SHP77 treated with DMSO at 0.1 percent for 48 hours (cell line): ENCODE data around the gene NDUFS3.
"Not testable (repeated sequence)": the region's sequence is repeated elsewhere in the genome, so short reads cannot be mapped to it uniquely, and the experiment has no call there.

ENCODE experiments used
- DNase-seq: peaks from one replicate; lab custom pipeline; 2025; lab: John Stamatoyannopoulos, UW

Gene NDUFS3

DNA sequence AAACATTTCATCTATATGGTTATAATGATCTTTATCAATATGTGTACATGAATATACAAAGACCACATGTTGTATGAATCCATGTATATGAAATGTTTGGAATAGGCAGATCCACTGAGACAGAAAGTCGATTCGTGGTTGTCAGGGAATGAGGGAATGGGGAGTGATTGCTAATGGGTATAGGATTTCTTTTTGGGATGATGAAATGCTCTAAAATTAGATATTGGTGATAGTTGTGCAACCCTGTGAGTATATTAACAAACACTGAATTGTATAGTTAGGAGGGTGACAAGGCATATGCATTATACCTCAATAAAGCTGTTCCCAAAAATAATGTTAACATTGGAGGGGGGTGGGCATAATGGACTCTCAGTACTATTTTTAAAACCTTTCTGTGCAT, 18.4 kb upstream of the NDUFS3 start:
- no peak for DNase-seq

DNA sequence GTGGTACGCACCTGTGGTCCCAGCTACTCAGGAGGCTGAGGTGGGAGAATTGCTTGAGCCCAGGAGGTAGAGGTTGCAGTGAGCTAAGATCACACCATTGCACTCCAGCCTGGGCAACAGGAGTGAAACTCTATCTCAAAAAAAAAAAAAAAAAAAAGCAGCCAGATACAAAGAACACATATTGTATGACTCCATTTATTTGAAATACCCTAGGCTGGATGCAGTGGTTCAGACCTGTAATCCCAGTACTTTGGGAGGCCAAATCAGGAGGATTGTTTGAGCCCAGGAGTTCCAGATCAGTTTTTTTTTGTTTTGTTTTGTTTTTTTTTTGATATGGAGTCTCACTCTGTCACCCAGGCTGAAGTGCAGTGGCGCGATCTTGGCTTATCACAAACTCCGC, 16.5 kb upstream of the NDUFS3 start:
- DNase-seq = not testable (repeated sequence)

DNA sequence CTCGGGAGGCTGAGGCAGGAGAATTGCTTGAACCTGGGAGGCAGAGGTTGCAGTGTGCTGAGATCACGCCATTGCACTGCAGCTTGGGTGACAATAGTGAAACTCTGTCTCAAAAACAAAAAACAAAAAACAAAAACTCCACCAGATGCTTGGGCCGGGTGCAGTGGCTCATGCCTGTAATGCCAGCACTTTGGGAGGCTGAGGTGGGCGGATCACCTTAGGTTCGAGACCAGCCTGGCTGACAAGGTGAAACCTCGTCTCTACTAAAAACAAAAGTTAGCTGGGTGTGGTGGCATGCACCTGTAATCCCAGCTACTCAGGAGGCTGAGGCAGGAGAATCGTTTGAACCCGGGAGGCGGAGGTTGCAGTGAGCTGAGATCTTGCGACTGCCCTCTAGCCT, 14.5 kb upstream of the NDUFS3 start:
- not testable (repeated sequence) for DNase-seq

DNA sequence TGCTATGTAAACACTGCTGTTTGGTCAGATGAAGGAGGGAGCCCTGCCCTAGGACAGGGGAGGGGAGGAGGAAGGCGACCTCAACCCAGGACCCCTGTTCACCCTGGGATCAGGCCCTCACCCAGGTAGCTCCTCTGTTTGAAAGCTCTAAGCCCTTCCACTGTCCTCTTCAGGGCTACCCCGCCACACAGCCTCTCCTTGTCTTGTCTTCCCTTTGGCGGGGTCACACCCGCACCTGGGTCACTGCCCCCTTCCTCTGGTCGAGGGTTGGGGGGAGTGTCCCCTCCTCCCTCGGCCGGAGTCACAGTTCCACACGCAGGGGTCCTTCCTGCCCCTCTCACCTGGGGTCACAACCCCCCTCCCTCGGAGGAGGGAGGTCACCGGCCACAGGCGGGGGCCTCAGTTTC, 13.9 kb upstream of the NDUFS3 start:
- DNase-seq = no peak

DNA sequence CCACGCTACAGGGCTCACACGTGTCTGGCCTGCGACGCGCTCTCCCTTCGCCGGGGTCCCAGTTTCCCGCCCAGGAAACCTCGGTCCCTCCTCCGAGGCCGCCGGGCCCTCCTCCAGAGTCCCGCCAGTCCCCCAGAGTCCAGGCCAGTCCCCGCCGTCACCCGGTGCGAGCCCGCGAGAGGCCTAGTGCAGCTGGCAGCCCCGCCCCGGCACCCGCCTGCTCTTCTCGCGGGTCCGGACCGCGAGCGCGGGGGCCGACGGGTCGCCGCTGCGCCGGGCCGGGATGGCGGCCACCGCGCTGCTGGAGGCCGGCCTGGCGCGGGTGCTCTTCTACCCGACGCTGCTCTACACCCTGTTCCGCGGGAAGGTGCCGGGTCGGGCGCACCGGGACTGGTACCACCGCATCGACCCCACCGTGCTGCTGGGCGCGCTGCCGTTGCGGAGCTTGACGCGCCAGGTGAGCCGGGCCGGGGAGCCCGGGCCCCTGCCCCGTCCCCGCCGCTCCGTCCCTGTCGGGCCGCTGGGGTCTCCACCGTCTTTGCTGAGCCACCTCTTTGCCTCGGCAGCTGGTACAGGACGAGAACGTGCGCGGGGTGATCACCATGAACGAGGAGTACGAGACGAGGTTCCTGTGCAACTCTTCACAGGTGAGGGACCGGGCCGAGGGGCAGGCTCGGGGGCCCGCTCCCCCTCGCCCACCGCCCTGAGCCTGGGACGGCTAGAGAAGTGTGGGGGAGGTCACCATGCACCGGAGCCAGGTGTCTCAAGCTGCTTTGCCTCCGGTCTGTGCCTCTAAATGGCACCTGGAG, 13.3 kb upstream of the NDUFS3 start, which contains the start of gene PTPMT1:
Gene PTPMT1 (plus strand): TSS at position 260 of the 809 bp plus-strand sequence. CDS start 24 bp downstream, at position 284.
- peak; percentile 36 for DNase-seq

DNA sequence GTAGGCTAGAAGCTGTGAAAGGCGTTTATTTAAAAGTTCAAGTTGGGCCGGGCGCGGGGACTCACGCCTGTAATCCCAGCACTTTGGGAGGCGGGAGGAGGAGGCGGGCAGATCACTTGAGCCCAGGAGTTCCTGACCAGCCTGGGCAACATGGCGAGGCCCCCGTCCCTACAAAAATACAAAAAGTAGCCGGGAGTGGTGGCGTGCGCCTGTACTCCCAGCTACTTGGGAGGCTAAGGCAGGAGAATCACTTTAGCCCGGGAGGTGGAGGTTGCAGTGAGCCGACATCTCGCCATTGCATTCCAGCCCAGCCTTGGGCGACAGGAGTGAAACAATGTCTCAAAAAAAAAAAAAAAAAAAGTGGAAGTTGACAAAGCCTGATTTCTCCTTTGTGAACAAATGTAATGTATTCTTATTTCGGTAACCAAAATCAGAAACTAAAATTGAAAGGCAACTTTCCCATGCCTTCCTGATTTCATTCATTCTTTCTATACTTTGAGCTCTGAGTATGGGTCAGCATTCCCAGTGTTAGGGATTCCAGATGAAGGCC, 12.7 kb upstream of the NDUFS3 start:
- DNase-seq = no peak

DNA sequence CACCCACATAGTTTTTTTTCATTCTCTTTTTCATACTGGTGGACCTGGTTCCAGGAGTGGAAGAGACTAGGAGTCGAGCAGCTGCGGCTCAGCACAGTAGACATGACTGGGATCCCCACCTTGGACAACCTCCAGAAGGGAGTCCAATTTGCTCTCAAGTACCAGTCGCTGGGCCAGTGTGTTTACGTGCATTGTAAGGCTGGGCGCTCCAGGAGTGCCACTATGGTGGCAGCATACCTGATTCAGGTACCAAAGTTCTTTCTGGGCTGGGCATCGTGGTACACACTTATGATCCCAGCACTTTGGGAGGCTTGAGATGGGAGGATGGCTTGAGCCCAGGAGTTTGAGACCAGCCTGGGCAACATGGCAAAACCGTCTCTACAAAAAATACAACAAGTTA, 9.2 kb upstream of the NDUFS3 start:
- DNase-seq = no peak

DNA sequence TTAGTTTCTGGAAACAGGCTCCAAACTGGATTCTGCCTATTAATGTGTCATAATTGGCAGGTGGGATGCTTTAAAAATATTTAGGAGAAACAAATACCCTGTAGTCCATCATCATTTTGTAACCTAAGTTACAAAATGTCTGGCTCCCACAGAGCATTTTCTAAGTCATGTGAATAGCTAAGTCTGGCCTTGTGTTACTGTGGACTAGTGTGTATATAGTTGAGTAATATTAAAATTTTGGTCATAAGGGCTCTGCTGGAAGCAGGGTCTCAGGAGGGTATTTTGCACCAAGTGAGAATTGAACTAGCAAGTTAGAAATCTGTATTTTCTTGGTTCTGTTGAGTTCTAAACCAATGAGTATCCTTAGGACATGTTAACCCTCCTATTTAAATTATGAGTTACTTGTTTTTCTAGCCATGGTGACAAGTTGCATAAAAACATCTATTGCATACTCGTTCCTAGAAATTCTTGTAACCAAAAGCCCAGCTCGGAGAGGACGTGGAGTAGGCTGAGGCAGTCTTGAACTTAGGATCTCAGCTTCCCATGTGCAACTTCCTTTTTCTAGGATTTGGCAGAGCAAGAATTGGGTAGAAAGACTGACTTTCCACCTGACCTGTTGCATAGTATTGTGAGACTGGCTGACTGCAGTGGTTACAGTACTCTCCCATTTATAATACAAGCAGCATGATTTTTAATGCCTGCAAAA, 8.1 kb upstream of the NDUFS3 start:
- no peak for DNase-seq

DNA sequence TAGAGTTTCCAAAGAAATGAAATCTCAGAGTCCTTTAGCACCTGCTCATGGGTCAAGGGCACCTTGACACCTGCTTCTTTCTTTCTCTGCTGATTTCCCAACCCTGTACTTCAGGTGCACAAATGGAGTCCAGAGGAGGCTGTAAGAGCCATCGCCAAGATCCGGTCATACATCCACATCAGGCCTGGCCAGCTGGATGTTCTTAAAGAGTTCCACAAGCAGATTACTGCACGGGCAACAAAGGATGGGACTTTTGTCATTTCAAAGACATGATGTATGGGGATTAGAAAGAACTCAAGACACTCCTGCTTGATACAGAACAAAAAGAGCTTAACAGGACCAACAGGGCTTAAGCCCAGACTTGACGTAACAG, 7.5 kb upstream of the NDUFS3 start:
- DNase-seq = no peak

DNA sequence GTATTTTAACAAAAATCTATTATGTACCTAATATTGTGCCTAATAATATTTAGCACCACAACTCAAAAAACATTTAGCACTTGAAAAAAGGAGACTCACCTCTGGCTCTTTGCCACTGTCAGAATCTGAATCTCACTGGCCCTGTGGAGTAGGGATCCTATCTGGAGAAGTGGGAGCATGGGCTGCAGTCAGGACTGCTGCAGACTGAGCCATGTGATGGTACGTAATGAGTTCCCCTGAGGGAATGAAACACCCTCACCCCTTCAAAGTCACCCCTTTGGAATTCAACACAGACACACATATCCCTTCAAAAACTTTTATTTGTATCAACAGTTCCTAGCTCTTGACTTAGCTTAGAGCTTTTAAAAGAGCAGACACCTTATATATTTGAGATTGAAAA, 7.0 kb upstream of the NDUFS3 start:
- DNase-seq = no peak

DNA sequence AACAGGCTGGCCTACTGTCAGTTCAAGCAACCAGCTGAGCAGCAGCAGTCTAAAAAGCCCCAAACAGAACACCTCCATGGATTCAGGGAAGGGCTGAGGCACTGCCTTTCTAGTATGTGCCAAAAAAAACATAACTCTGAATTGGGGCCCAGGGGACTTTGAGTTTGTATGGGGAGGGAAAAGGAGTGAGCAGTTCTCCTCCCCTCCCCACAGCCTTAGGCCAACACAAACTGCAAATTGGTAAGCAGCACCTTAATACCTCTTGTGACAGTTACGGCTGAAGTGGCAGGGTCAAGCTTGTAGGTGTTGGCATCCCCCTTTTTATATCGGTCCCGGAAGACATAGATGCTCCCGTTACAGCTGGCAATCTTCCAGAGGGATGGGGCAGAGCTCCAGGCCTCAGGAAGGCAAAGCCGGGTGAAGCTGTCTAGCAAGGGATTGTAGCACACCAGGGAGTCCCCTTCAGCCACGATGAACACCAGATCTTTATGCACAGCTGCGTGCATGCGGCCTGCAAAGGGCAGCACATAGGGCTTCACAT, 6.1 kb upstream of the NDUFS3 start:
- no peak for DNase-seq

DNA sequence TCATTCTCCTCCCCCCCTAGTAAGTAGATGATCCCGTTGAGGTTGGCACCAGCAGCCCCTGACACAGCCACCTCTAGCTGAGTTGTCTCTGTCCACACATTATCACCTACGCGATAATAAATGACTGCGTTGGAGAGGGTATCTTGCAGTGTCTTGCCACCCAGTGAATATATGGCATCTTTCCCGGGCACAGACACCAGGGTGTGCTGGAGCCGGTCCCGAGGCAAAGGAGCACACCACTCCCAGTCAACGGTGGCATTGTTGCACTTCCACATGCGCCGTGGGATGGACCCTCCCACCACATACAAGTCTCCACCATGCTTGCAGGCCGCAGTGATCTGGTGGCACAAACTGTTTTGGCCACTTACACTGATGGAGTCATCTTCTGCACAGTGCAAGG, 5.6 kb upstream of the NDUFS3 start:
- DNase-seq = no peak

DNA sequence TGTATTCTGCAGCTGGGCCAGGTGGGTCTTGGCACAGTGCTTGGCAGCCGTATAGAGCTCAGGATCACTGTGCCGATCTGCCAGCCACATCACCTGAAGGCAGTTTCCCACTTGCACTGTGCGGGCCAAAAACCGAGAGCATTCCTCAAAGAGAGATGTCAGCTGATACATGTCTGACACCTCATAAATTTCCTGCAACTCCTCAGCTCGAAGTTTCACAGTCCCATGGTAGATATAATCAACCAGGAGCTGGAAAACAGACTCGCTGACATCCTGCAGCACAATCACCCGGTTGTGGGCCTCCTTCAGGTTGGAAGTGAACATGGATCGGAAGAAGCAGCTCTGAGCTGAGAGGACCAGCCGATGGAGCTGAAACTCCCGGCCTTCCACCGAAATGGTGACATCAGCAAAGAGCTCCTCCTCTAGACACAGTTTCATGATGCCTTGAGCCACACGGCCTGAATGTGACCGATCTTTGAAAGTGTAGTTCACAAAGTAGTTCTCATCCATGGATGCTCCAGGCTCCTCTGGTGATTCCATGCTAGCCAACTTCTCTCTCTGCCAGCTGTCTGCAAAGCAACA, 1.3 kb upstream of the NDUFS3 start:
- DNase-seq = no peak

DNA sequence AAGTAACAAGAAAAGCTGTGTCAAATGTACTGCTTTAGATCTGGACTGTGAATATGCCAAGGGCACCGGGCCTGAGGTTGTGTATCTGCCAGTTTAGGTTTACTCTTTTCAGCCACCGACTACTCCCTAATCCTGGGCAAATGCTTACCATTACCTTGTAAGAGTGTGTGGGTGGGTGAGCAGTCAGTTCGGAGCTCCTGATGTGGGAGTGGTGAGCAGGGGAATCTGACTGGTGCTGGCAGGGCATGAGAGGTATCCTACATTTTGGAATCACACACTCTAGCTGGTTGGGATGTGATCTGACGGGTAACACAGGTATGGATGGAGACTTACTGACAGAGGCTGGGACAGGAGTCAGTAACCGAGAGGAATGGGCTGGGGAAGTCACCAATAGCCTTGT, 5.0 kb downstream of the NDUFS3 start:
- no peak for DNase-seq

DNA sequence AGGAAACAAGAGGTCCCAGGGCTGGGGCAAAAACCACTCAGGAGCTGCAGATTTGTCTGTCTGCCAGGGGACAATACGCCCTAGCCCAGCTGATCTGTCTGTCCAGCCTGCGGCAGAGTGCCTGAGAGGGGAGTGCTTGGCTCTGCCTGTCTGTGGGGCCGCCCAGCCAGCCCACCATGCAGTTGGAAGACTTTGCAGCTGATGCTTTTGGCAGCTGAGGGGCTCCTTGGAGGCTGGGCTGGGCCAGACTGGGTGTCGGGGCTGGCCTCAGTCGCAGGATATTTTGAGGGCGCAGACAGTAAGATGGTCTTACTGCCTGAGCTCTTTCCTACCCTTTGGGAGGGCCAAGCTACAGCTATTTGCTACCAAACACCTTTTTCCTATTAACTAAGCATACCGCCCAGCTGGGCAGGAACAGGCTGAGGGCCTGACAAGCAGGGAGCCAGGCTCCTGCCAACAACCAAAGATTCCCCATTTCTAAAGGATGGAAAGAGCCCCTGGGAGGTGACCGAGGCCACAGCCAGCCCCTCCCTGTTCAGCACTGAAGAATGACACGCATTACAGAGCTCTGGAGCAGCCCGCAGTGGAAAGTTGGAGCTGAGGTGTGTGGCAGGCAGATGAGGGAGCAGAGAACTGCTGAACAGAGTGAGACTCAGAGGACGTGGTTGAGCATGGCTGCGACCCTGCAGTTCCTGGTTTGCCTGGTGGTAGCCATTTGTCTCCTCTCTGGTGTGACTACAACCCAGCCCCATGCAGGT, 7.4 kb downstream of the NDUFS3 start, which contains the start of gene FAM180B:
Gene FAM180B (plus strand): TSS at position 581 of the 758 bp plus-strand sequence. CDS start 91 bp downstream, at position 672.
- no peak for DNase-seq

DNA sequence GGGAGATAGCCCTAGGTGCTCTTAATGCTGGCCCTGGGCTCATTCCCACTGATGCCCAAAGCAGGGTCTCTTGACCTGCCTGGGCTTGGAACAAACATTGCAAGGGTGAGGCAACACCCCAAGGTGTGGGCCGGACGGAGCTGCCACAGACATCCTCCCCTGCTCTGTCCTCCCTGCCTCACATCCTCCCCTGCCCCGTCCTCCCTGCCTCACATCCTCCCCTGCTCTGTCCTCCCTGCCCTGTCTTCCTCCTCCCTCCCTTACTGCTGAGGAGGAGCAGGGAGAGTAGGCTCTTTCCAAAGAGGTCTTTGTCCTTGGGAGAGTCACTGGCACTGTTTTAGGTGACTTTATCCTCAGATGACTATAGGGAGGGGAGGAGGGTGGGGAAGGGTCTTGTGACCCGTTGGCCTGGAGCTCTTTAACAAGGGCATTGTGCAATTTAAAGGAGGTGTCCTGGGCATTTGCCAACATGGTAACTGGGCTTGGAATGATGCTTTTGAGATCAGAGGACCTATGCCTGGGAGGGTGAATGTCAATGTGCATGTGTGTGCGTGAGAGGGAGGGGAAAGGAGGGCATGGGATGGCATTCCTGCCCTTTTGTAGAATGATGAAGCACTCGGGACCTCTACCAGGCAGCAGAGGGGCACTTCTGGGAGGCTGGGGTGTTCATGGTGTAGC, 8.3 kb downstream of the NDUFS3 start:
- no peak for DNase-seq

DNA sequence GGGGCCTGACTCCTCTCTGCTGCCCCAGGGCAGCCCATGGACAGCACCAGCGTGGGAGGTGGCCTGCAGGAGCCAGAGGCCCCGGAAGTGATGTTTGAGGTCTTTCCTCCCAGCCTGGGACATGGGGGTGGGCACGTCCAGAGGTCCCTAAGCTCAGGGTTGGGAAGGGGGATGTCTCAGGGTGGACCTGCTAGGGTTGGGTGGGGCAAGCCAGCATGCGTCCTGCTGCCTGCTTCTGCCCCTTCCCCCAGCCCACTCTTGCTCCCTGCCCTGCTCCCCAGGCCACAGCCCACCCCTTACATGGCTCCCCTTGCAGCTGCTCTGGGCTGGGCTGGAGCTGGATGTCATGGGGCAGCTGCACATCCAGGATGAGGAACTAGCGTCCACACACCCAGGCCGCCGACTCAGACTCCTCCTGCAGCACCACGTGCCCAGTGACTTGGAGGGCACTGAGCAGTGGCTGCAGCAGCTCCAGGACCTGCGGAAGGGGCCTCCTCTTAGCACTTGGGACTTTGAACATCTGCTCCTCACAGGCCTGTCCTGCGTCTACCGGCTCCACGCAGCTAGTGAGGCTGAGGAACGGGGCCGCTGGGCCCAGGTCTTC, 9.0 kb downstream of the NDUFS3 start:
- DNase-seq = no peak

DNA sequence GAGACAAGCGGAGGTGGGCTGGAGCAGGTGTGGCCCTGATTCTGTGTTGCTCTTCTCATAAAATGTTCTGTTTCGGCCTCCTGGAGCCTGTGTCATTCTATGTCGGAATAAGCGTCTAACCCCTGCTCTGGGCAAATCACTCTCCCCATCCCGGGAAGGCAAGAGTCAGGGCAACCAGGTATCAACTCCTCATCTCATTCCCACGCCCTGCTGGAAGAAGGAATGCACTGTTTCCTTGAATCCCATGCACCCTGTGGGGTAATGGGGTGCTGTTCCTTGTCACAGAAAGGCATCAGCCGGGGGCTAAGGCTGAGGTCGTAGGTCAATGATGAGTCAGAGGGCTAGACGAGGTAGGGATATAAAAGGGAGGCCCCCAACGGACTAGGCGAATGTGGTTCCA, 10.2 kb downstream of the NDUFS3 start:
- DNase-seq = no peak

DNA sequence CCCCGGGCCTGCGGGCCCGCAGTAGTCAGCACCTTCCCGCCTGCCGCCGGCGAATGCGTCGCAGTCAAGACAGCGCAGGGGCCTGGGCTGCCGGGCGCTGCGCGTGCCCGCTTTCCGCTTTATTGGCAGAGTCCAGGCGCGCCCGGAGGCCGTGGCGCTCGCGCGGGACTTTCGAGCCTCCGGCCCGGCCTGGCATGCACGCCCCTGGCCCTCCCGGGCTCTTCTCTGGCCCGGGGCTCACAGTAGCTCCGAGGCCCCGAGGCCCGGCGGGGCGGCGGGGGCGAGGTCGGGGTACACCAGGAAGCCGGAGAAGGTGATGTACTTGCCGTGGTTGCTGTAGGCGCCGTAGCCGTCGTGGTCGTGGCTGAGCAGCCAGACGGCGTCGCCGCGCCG, 10.7 kb downstream of the NDUFS3 start:
- no peak for DNase-seq

DNA sequence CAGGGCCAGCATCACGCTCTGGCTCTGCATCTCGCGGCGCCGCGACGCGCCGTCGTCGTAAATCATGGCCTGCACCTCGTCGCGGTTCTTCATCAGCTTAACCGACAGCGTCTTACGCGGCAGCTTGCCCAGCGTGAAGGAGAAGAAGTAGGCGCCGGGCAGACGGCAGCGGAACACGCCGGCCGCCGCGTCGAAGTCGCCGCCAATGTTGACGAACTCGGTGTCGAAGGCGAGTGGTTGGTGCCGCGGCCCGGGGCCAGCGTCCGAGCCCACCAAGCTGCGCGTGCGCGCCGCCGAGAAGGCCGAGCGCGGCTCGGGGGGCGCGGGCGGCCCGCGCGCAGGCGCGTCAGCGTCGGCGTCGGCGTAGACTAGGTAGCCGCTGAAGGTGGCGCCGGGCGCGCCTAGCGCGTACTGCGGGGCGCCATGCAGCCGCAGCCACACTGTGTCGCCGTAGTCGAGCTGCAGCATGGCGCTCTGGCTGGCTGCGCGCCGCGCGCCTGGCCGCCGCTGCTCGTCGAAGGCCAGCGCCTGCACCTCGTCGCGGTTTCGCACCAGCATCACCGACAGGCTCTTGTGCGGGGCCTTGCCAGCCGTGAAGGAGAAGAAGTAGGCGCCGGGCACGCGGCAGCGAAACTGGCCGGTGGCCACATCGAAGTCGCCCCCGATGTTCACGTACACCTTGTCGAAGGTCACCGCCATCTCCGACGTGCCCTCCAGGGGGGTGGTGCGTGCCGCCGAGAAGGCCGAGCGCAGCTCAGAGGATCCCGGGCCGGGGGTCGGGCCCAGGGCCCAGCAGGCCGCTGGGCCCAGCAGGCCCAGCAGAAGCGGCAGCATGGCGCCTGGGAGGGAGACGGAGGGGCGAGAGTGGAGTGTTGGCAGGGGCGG, 11.3 kb downstream of the NDUFS3 start:
- DNase-seq = no peak
